MM.1S (cell line): ENCODE measurements around the gene HINT2.

Source experiments
- EZH2 ChIP-seq: fragments of 300-600 bp; sonication (generic); optimal IDR thresholded peaks from 2 replicates; pipeline ENCODE3; 2017; ENCODE audit warnings: low read depth, mild to moderate bottlenecking, antibody characterized with exemption, low read length, mixed read lengths
- EZH2phosphoT487 ChIP-seq: fragments of 300-600 bp; sonication (generic); IDR thresholded peaks from 2 replicates; pipeline ENCODE4 v1.6.1; 2018; ENCODE audit warnings: antibody characterized with exemption, low read length
- TF ChIP-seq, protein P1 (sequence below): fragments of 300-600 bp; sonication (generic); IDR thresholded peaks from 2 replicates; pipeline ENCODE4 v1.5.1; 2016; ENCODE audit warnings: antibody characterized with exemption, low read length, mixed read lengths

DNA sequence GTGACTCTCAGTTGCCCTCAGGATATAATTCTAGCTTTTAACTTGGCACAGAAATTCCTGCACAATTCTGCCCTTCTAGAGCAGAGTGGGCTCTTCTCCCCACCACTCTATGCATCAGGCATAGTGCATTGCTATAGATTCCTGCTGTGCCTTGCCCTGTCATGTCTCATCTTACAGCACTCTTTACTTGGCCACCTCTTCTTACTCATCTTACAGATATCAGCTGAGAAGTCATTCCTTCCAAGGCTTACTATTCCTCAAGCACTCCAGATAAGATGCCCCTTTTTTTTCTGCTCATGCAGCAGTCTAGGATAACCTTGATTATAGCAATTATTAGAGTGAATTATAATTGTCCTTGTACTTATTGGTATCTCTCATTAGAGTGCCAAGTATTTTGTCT lies 8.1 kb upstream of the HINT2 start:
- TF ChIP-seq, protein P1, sequence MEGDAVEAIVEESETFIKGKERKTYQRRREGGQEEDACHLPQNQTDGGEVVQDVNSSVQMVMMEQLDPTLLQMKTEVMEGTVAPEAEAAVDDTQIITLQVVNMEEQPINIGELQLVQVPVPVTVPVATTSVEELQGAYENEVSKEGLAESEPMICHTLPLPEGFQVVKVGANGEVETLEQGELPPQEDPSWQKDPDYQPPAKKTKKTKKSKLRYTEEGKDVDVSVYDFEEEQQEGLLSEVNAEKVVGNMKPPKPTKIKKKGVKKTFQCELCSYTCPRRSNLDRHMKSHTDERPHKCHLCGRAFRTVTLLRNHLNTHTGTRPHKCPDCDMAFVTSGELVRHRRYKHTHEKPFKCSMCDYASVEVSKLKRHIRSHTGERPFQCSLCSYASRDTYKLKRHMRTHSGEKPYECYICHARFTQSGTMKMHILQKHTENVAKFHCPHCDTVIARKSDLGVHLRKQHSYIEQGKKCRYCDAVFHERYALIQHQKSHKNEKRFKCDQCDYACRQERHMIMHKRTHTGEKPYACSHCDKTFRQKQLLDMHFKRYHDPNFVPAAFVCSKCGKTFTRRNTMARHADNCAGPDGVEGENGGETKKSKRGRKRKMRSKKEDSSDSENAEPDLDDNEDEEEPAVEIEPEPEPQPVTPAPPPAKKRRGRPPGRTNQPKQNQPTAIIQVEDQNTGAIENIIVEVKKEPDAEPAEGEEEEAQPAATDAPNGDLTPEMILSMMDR: no peak
- TF ChIP-seq EZH2: no peak
- no peak for TF ChIP-seq EZH2phosphoT487
